CD14-positive monocyte (primary cell): ENCODE measurements around the gene ZG16B. TPM values are rescaled to one million over a fixed set of nuclear protein-coding genes. Genes with fewer than 3 reads are reported as not detected.

Experiments used
- DNase-seq, 3 donors: peaks; one replicate each; pipeline ENCODE4 v3.0.0-alpha.2; 2011 to 2022
- H2AFZ ChIP-seq: 2 replicates; pipeline ENCODE4 v1.6.0; 2012; ENCODE audit warnings: mild to moderate bottlenecking, low read depth, low read length, inconsistent platforms; ENCODE audit not compliant: insufficient read depth, poor library complexity, severe bottlenecking
- H3K27ac ChIP-seq, 2 donors: 1 replicate in 1 of 2; 2 replicates in 1 of 2; pipeline ENCODE4 v1.5.1; 2012 to 2013; ENCODE audit warnings: low read length in 2 of 2, control low read depth in 1 of 2, inconsistent platforms in 1 of 2, low read depth in 1 of 2, mild to moderate bottlenecking in 1 of 2
- H3K27me3 ChIP-seq, 2 donors: one replicate each; pipeline versions ENCODE4 v1.6.0 to v1.6.1; 2011 to 2013; ENCODE audit warnings: low read length in 2 of 2; ENCODE audit not compliant: control insufficient read depth in 2 of 2, insufficient read depth in 2 of 2
- H3K36me3 ChIP-seq, 2 donors: replicated peaks in 1 of 2; 1 replicate in 1 of 2; 2 replicates in 1 of 2; pipeline versions ENCODE4 v1.5.1 to v1.6.1; 2012 to 2013; ENCODE audit warnings: low read length in 2 of 2, control low read depth in 1 of 2, inconsistent platforms in 1 of 2, mild to moderate bottlenecking in 1 of 2; ENCODE audit not compliant: insufficient read depth in 2 of 2, control insufficient read depth in 1 of 2
- H3K4me1 ChIP-seq, 2 donors: 1 replicate in 1 of 2; 2 replicates in 1 of 2; pipeline versions ENCODE4 v1.5.1 to v1.6.1; 2012 to 2013; ENCODE audit warnings: low read length in 2 of 2, control low read depth in 1 of 2, inconsistent platforms in 1 of 2, mild to moderate bottlenecking in 1 of 2, moderate library complexity in 1 of 2; ENCODE audit not compliant: insufficient read depth in 2 of 2, control insufficient read depth in 1 of 2
- H3K4me2 ChIP-seq: replicated peaks from 2 replicates; pipeline ENCODE3; 2012; ENCODE audit warnings: low read length, moderate library complexity, mild to moderate bottlenecking; ENCODE audit not compliant: poor library complexity, severe bottlenecking; ENCODE audit errors: extremely low read depth
- H3K4me3 ChIP-seq, 3 experiments: fragments of 200-600 bp in 1 of 3; sonication (generic) in 1 of 3; replicated peaks in 1 of 3; 1 replicate in 2 of 3; 2 replicates in 1 of 3; pipeline ENCODE4 v1.5.1; 2011 to 2013; ENCODE audit warnings: low read length in 3 of 3, mild to moderate bottlenecking in 3 of 3, control low read depth in 2 of 3, low read depth in 2 of 3, inconsistent platforms in 1 of 3, moderate library complexity in 1 of 3
- H3K79me2 ChIP-seq: 2 replicates; pipeline ENCODE4 v1.6.0; 2012; ENCODE audit warnings: mild to moderate bottlenecking, control low read depth, inconsistent platforms, low read length, moderate library complexity; ENCODE audit not compliant: insufficient read depth
- H3K9ac ChIP-seq: 2 replicates; pipeline ENCODE4 v1.6.0; 2017; ENCODE audit warnings: low read length, mild to moderate bottlenecking; ENCODE audit not compliant: insufficient read depth, poor library complexity, severe bottlenecking
- H3K9me3 ChIP-seq, 2 donors: replicated peaks in 1 of 2; 1 replicate in 1 of 2; 2 replicates in 1 of 2; pipeline versions ENCODE4 v1.5.1 to v1.6.1; 2012 to 2013; ENCODE audit warnings: low read length in 2 of 2, control low read depth in 1 of 2; ENCODE audit not compliant: control insufficient read depth in 1 of 2, insufficient read depth in 1 of 2
- H4K20me1 ChIP-seq: 2 replicates; pipeline ENCODE4 v1.6.0; 2012; ENCODE audit warnings: mild to moderate bottlenecking, low read length, control low read depth, moderate library complexity; ENCODE audit not compliant: insufficient read depth
- H3K27ac Mint-ChIP-seq, 7 donors: one replicate each; pipeline ENCODE4 v1.8.0; 2020; ENCODE audit warnings: mild to moderate bottlenecking in 7 of 7, mixed read lengths in 7 of 7, moderate library complexity in 6 of 7, inconsistent platforms in 2 of 7
- H3K27me3 Mint-ChIP-seq, 3 donors: one replicate each; pipeline ENCODE4 v1.8.0; 2021 to 2022; ENCODE audit warnings: low read depth in 3 of 3, mild to moderate bottlenecking in 3 of 3, mixed read lengths in 3 of 3, moderate library complexity in 3 of 3, inconsistent platforms in 1 of 3
- H3K36me3 Mint-ChIP-seq, 2 donors: one replicate each; pipeline ENCODE4 v1.8.0; 2020; ENCODE audit warnings: mixed read lengths in 2 of 2, inconsistent platforms in 1 of 2, mild to moderate bottlenecking in 1 of 2
- H3K4me1 Mint-ChIP-seq: one replicate; pipeline ENCODE4 v1.8.0; 2020; ENCODE audit warnings: mild to moderate bottlenecking, mixed read lengths
- H3K4me3 Mint-ChIP-seq, 2 donors: one replicate each; pipeline ENCODE4 v1.8.0; 2020; ENCODE audit warnings: mild to moderate bottlenecking in 2 of 2, mixed read lengths in 2 of 2, moderate library complexity in 1 of 2
- H3K9me3 Mint-ChIP-seq, 7 donors: one replicate each; pipeline ENCODE4 v1.8.0; 2020 to 2022; ENCODE audit warnings: mixed read lengths in 7 of 7, mild to moderate bottlenecking in 6 of 7, moderate library complexity in 6 of 7, inconsistent platforms in 2 of 7
- WGBS: methylation state at CpG from one replicate; pipeline ENCODE4 v1.1.5; 2013; ENCODE audit warnings: missing lambda C conversion rate; ENCODE audit not compliant: insufficient coverage; 5-methylcytosine and 5-hydroxymethylcytosine counted together
- intact Hi-C, 2 donors: fragments of 100-400 bp; cut with micrococcal nuclease; formaldehyde crosslinking; loops; one replicate each; pipeline versions ENCODE4 v1.15.0 to v1.15.1; 2023
- polyA plus RNA-seq, 3 donors: library from polyadenylated mRNA; depleted of rRNA in 1 of 3; unstranded in 2 of 3; stranded (reverse) in 1 of 3; fragments of 300-500 nt in 2 of 3; fragments of >200 nt in 1 of 3; fragmentation: Illumina TruSeq in 2 of 3; gene quantifications; 1 replicate in 2 of 3; 2 replicates in 1 of 3; pipeline ENCODE4 v1.2.3, GENCODE V29; 2012 to 2021
- TF ChIP-seq, protein P1 (sequence below): fragments of 200-600 bp; IDR thresholded peaks from one replicate; pipeline ENCODE4 v1.8.0; 2022; ENCODE audit warnings: antibody characterized with exemption, mild to moderate bottlenecking

ZG16B gene
- polyA plus RNA-seq, 3 donors: 6.8 to 12.9 (median 11.0) TPM

DNA sequence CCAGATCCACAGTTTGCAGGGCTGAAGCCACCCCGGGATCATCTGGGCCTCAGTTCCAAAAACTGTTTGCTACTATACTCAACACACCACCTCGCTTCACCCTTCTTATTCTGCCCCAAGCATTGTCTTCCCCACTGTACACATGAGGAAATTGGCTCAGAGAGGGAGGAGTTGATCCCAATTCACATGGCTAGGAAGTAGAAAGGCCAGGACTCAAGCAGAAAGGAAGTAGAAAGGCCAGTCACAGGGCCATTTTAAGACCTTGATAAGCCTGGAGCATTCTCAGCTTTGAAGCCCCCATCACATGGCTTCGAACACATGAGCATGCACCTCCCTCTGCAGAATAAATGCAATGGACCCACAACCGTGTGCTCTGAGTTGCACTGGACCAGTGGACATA lies 35.5 kb downstream of the ZG16B start:
- H3K4me3 Mint-ChIP-seq: no peak overlapping the region
- TF ChIP-seq, protein P1, sequence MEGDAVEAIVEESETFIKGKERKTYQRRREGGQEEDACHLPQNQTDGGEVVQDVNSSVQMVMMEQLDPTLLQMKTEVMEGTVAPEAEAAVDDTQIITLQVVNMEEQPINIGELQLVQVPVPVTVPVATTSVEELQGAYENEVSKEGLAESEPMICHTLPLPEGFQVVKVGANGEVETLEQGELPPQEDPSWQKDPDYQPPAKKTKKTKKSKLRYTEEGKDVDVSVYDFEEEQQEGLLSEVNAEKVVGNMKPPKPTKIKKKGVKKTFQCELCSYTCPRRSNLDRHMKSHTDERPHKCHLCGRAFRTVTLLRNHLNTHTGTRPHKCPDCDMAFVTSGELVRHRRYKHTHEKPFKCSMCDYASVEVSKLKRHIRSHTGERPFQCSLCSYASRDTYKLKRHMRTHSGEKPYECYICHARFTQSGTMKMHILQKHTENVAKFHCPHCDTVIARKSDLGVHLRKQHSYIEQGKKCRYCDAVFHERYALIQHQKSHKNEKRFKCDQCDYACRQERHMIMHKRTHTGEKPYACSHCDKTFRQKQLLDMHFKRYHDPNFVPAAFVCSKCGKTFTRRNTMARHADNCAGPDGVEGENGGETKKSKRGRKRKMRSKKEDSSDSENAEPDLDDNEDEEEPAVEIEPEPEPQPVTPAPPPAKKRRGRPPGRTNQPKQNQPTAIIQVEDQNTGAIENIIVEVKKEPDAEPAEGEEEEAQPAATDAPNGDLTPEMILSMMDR: no peak
- no peaks in the 10 kb centered on the region for H4K20me1 ChIP-seq
- no peaks in the 10 kb centered on the region for H3K36me3 Mint-ChIP-seq
- no peak overlapping the region for H3K27ac ChIP-seq
- intact Hi-C loops: no loop called here
- peaks cover 13% of the 10 kb centered on the region for H3K4me1 Mint-ChIP-seq
- H3K9me3 Mint-ChIP-seq: peaks cover 0 to 7% (median 5%) of the 10 kb centered on the region in 7 donors
- no peaks in the 10 kb centered on the region for H3K27me3 ChIP-seq
- DNase-seq: no peak
- H2AFZ ChIP-seq: no peak overlapping the region
- peaks cover 10 to 11% of the 10 kb centered on the region in 2 donors for H3K4me1 ChIP-seq
- H3K36me3 ChIP-seq: no peaks in the 10 kb centered on the region
- H3K9ac ChIP-seq: no peak overlapping the region
- H3K4me2 ChIP-seq: no peak overlapping the region
- H3K27me3 Mint-ChIP-seq: peaks cover 5 to 14% (median 11%) of the 10 kb centered on the region in 3 donors
- H3K27ac Mint-ChIP-seq: no peak overlapping the region
- WGBS: 100% methylated on average over 2 of the region's 4 CpGs
- H3K9me3 ChIP-seq: peaks cover 4 to 7% of the 10 kb centered on the region in 2 donors
- no peaks in the 10 kb centered on the region for H3K79me2 ChIP-seq
- H3K4me3 ChIP-seq: no peak overlapping the region

DNA sequence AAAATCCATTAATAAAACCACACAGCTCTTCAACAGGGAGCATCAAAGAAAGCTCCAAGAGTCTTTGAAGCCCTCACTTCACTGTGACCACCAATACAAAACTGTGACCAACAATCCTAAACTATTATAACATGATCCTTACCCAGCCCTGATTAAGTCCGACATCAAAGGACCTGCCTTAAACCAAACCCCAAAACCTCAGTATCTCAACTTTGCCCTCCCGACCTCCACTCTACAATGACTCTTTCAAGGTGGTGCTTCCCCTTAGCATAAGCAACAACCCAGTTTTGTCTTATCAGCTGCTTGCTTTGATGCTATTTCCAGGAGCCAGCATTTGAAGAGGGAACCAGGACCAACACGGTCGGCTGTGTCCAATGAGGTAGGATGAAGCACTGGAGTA lies 36.3 kb downstream of the ZG16B start:
- Histone ChIP-seq H3K9me3 (no peaks in the 10 kb centered on the region), H3K4me3 (no peak overlapping the region), H3K4me2 (no peak overlapping the region), H3K9ac (no peak overlapping the region), H3K4me1 (peaks cover 9 to 10% of the 10 kb centered on the region in 2 donors), H2AFZ (no peak overlapping the region), H3K27ac (no peak overlapping the region), H4K20me1 (no peaks in the 10 kb centered on the region), H3K36me3 (no peaks in the 10 kb centered on the region), H3K79me2 (no peaks in the 10 kb centered on the region), H3K27me3 (no peaks in the 10 kb centered on the region)
- Mint-ChIP-seq H3K4me3 (no peak overlapping the region), H3K27ac (no peak overlapping the region), H3K36me3 (no peaks in the 10 kb centered on the region), H3K4me1 (peaks cover 6% of the 10 kb centered on the region), H3K27me3 (peaks cover 5 to 10% (median 6%) of the 10 kb centered on the region in 3 donors), H3K9me3 (peaks cover 0 to 1% (median 0%) of the 10 kb centered on the region in 7 donors)
- TF ChIP-seq, protein P1: no peak
- intact Hi-C loops: no loop called here
- no peak for DNase-seq
- WGBS: 100% methylated on average over 4 of the region's 4 CpGs
